NT2/D1 (cell line): Measurements from ENCODE around the gene ZFP57.

Source experiments
- SUZ12 ChIP-seq: IDR thresholded peaks from 2 replicates; pipeline ENCODE4 v1.6.1; 2011; ENCODE audit not compliant: insufficient read length, insufficient read depth; ENCODE audit errors: extremely low read depth
- YY1 ChIP-seq: IDR thresholded peaks from 2 replicates; pipeline ENCODE4 v1.6.1; 2011; ENCODE audit not compliant: insufficient read length, insufficient read depth
- ZNF274 ChIP-seq: IDR thresholded peaks from 2 replicates; pipeline ENCODE4 v1.6.1; 2011; ENCODE audit warnings: mild to moderate bottlenecking, low read depth, low read length

- no peak for TF ChIP-seq YY1
- TF ChIP-seq SUZ12, result no peak
- no peak for TF ChIP-seq ZNF274
Measured at GRCh38 chr6:29709188-29709587, 28.2 kb upstream of the ZFP57 start.
